H9 (cell line): ENCODE data around the gene MICAL2. TPM values are rescaled to one million over a fixed set of nuclear protein-coding genes. Genes with fewer than 3 reads are reported as not detected.

Experiments used
- DNase-seq: peaks from one replicate; pipeline ENCODE4 v3.0.0-alpha.2; 2017
- H2AFZ ChIP-seq: one replicate; pipeline ENCODE4 v1.6.1; 2013; ENCODE audit warnings: mild to moderate bottlenecking, low read length, control low read depth, moderate library complexity
- H2AK5ac ChIP-seq: 2 replicates; pipeline ENCODE4 v1.6.1; 2013; ENCODE audit warnings: low read length, control low read depth, mixed read lengths; ENCODE audit not compliant: insufficient read length
- H2BK120ac ChIP-seq: one replicate; pipeline ENCODE4 v1.6.1; 2013; ENCODE audit warnings: low read depth, mild to moderate bottlenecking, low read length, control low read depth, inconsistent platforms; ENCODE audit not compliant: poor library complexity, severe bottlenecking
- H2BK12ac ChIP-seq: 2 replicates; pipeline ENCODE4 v1.6.1; 2013; ENCODE audit warnings: low read length, control low read depth, mixed read lengths, low read depth; ENCODE audit not compliant: insufficient read length
- H2BK15ac ChIP-seq: 2 replicates; pipeline ENCODE4 v1.6.1; 2013; ENCODE audit warnings: low read depth, low read length, control low read depth
- H2BK20ac ChIP-seq: one replicate; pipeline ENCODE4 v1.6.1; 2013; ENCODE audit warnings: low read depth, mild to moderate bottlenecking, low read length, control low read depth, inconsistent platforms; ENCODE audit not compliant: poor library complexity, severe bottlenecking
- H2BK5ac ChIP-seq: 2 replicates; pipeline ENCODE4 v1.6.1; 2013; ENCODE audit warnings: low read length, control low read depth, mixed read lengths; ENCODE audit not compliant: insufficient read length
- H3K14ac ChIP-seq: 2 replicates; pipeline ENCODE4 v1.6.1; 2013; ENCODE audit warnings: low read length, control low read depth; ENCODE audit not compliant: insufficient read depth
- H3K18ac ChIP-seq: 2 replicates; pipeline ENCODE4 v1.6.1; 2013; ENCODE audit warnings: low read depth, mild to moderate bottlenecking, mixed read lengths, low read length, control low read depth; ENCODE audit not compliant: insufficient read length
- H3K23ac ChIP-seq: 2 replicates; pipeline ENCODE4 v1.6.1; 2013; ENCODE audit warnings: low read length, control low read depth, mixed read lengths, low read depth; ENCODE audit not compliant: insufficient read length
- H3K23me2 ChIP-seq: 2 replicates; pipeline ENCODE4 v1.6.1; 2013; ENCODE audit warnings: low read depth, mild to moderate bottlenecking, mixed read lengths, low read length, control low read depth; ENCODE audit not compliant: insufficient read length, poor library complexity, severe bottlenecking
- H3K27ac ChIP-seq: 2 replicates; pipeline ENCODE4 v1.5.1; 2013; ENCODE audit warnings: low read length, control low read depth, mixed read lengths, low read depth; ENCODE audit not compliant: insufficient read length
- H3K27me3 ChIP-seq: 2 replicates; pipeline ENCODE4 v1.6.1; 2013; ENCODE audit warnings: low read length, control low read depth, inconsistent platforms; ENCODE audit not compliant: insufficient read depth
- H3K4ac ChIP-seq: 2 replicates; pipeline ENCODE4 v1.6.1; 2013; ENCODE audit warnings: low read depth, mild to moderate bottlenecking, control low read depth, inconsistent platforms, low read length, moderate library complexity
- H3K4me1 ChIP-seq: 2 replicates; pipeline ENCODE4 v1.6.1; 2013; ENCODE audit warnings: low read length, control low read depth, inconsistent platforms; ENCODE audit not compliant: insufficient read depth
- H3K4me2 ChIP-seq: 2 replicates; pipeline ENCODE4 v1.6.1; 2013; ENCODE audit warnings: low read length, control low read depth, mixed read lengths; ENCODE audit not compliant: insufficient read length, insufficient read depth
- H3K56ac ChIP-seq: 2 replicates; pipeline ENCODE4 v1.6.1; 2013; ENCODE audit warnings: low read depth, mild to moderate bottlenecking, mixed read lengths, low read length, control low read depth; ENCODE audit not compliant: insufficient read length
- H3K79me1 ChIP-seq: 2 replicates; pipeline ENCODE4 v1.6.1; 2013; ENCODE audit warnings: low read depth, mild to moderate bottlenecking, moderate library complexity, low read length, control low read depth, inconsistent platforms; ENCODE audit not compliant: insufficient read depth, poor library complexity, severe bottlenecking
- H3K79me2 ChIP-seq: 2 replicates; pipeline ENCODE4 v1.6.1; 2013; ENCODE audit warnings: low read length, control low read depth, inconsistent platforms; ENCODE audit not compliant: insufficient read depth
- H3K9ac ChIP-seq: 2 replicates; pipeline ENCODE4 v1.6.1; 2013; ENCODE audit warnings: low read length, control low read depth, mixed read lengths; ENCODE audit not compliant: insufficient read length; ENCODE audit errors: extremely low read depth
- H3K9me3 ChIP-seq: one replicate; pipeline ENCODE4 v1.6.1; 2013; ENCODE audit warnings: low read depth, low read length, inconsistent platforms; ENCODE audit not compliant: control insufficient read depth
- H3T11ph ChIP-seq: one replicate; pipeline ENCODE4 v1.6.1; 2013; ENCODE audit warnings: mild to moderate bottlenecking, low read length, control low read depth, inconsistent platforms
- H4K20me1 ChIP-seq: one replicate; pipeline ENCODE4 v1.6.1; 2013; ENCODE audit not compliant: control insufficient read depth, insufficient read length, insufficient read depth
- H4K5ac ChIP-seq: 2 replicates; pipeline ENCODE4 v1.6.1; 2013; ENCODE audit warnings: low read depth, mild to moderate bottlenecking, mixed read lengths, low read length, control low read depth; ENCODE audit not compliant: insufficient read length
- H4K8ac ChIP-seq: replicated peaks from 2 replicates; pipeline ENCODE4 v1.6.1; 2013; ENCODE audit warnings: low read length, control low read depth, mixed read lengths, low read depth; ENCODE audit not compliant: insufficient read length
- H4K91ac ChIP-seq: 2 replicates; pipeline ENCODE4 v1.6.1; 2013; ENCODE audit warnings: low read depth, mild to moderate bottlenecking, moderate library complexity, mixed read lengths, low read length, control low read depth; ENCODE audit not compliant: insufficient read length
- H3K27ac Mint-ChIP-seq, 3 experiments: 2 replicates in 2 of 3; 3 replicates in 1 of 3; pipeline ENCODE4 v1.8.0; 2020 to 2021; ENCODE audit warnings: mixed read lengths in 3 of 3, mild to moderate bottlenecking in 1 of 3, moderate library complexity in 1 of 3
- H3K27me3 Mint-ChIP-seq: 2 replicates; pipeline ENCODE4 v1.8.0; 2021; ENCODE audit warnings: low read depth, mild to moderate bottlenecking, moderate library complexity, mixed read lengths
- H3K36me3 Mint-ChIP-seq, 3 experiments: 2 replicates in 2 of 3; 3 replicates in 1 of 3; pipeline ENCODE4 v1.8.0; 2020 to 2021; ENCODE audit warnings: low read depth in 3 of 3, mixed read lengths in 3 of 3; ENCODE audit not compliant: insufficient read depth in 1 of 3
- H3K4me1 Mint-ChIP-seq, 2 experiments: 2 replicates each; pipeline ENCODE4 v1.8.0; 2020; ENCODE audit warnings: mixed read lengths in 2 of 2
- H3K4me3 Mint-ChIP-seq, 2 experiments: 2 replicates in 1 of 2; 3 replicates in 1 of 2; pipeline ENCODE4 v1.8.0; 2020 to 2021; ENCODE audit warnings: mild to moderate bottlenecking in 2 of 2, mixed read lengths in 2 of 2, moderate library complexity in 1 of 2
- H3K9me3 Mint-ChIP-seq, 2 experiments: 2 replicates in 1 of 2; 3 replicates in 1 of 2; pipeline ENCODE4 v1.8.0; 2020; ENCODE audit warnings: mild to moderate bottlenecking in 2 of 2, mixed read lengths in 2 of 2, moderate library complexity in 1 of 2
- CTCF ChIP-seq: fragments of 200-600 bp; sonication (generic); conservative IDR thresholded peaks from 3 replicates; pipeline ENCODE4 v1.8.0; 2021; ENCODE audit warnings: antibody characterized with exemption, mild to moderate bottlenecking
- WGBS: extraction: QIAGEN DNeasy Blood & Tissue Kit; methylation state at CpG from one replicate; pipeline ENCODE4 v1.1.7; 2013; ENCODE audit warnings: missing lambda C conversion rate, low lambda C conversion rate, mixed read lengths; ENCODE audit not compliant: insufficient read length; ENCODE audit errors: extremely low coverage; 5-methylcytosine and 5-hydroxymethylcytosine counted together
- total RNA-seq: library from RNA; stranded (reverse); gene quantifications from 2 replicates; pipeline ENCODE4 v1.2.1, GENCODE V29; 2021

The MICAL2 gene
- total RNA-seq, 1 experiment from 2014 or later, result 4.7 TPM

- H3K14ac ChIP-seq, result no peak overlapping the region
- H3K56ac ChIP-seq, result no peak overlapping the region
- H3K9me3 ChIP-seq, result no peaks in the 10 kb centered on the region
- no CpG with 5 or more reads among the region's 21 CpGs for WGBS
- H2BK15ac ChIP-seq, result no peak overlapping the region
- H3K27me3 ChIP-seq, result peaks cover 4% of the 10 kb centered on the region; the same call in 1 of the 2 replicates
- H3K4me1 Mint-ChIP-seq, result peaks cover 15 to 17% of the 10 kb centered on the region in 2 experiments
- no peak overlapping the region for H3K4me3 Mint-ChIP-seq
- no peak for DNase-seq
- H4K8ac ChIP-seq, result no peak overlapping the region
- no peak overlapping the region for H3K4me2 ChIP-seq
- H2BK20ac ChIP-seq, result no peak overlapping the region
- no peak overlapping the region for H3K23ac ChIP-seq
- no peak overlapping the region for H2BK12ac ChIP-seq
- H3K27ac ChIP-seq, result no peak overlapping the region
- H3K9me3 Mint-ChIP-seq, result no peaks in the 10 kb centered on the region
- no peaks in the 10 kb centered on the region for H3K79me1 ChIP-seq
- H3K18ac ChIP-seq, result no peak overlapping the region
- H2AK5ac ChIP-seq, result no peak overlapping the region
- TF ChIP-seq CTCF, result no peak
- peaks cover 12% of the 10 kb centered on the region for H3K23me2 ChIP-seq
- H4K91ac ChIP-seq, result no peak overlapping the region
- H3K27me3 Mint-ChIP-seq, result peaks cover 66% of the 10 kb centered on the region
- H2BK120ac ChIP-seq, result no peak overlapping the region
- H3K79me2 ChIP-seq, result no peaks in the 10 kb centered on the region
- H3K4ac ChIP-seq, result no peak overlapping the region
- no peak overlapping the region for H3T11ph ChIP-seq
- H4K20me1 ChIP-seq, result no peaks in the 10 kb centered on the region
- no peak overlapping the region for H3K9ac ChIP-seq
- H3K36me3 Mint-ChIP-seq, result no peaks in the 10 kb centered on the region
- no peak overlapping the region for H4K5ac ChIP-seq
- H2AFZ ChIP-seq, result no peak overlapping the region
- H2BK5ac ChIP-seq, result no peak overlapping the region
- H3K4me1 ChIP-seq, result no peaks in the 10 kb centered on the region
- H3K27ac Mint-ChIP-seq, result no peak overlapping the region
Measured at GRCh38 chr11:12114193-12115033, 4.0 kb downstream of the MICAL2 start.
